Neural cell (in vitro differentiated cells): Measurements from ENCODE around the gene RASSF8. TPM values are rescaled to one million over a fixed set of nuclear protein-coding genes. Genes with fewer than 3 reads are reported as not detected.

Source experiments
- H2AFZ ChIP-seq: fragments of 200-600, 300-800 bp; sonication (generic), shearing (Covaris generic); 2 replicates; pipeline ENCODE4 v1.6.0; 2014; ENCODE audit warnings: low read depth, mild to moderate bottlenecking, antibody characterized with exemption, low read length, moderate library complexity
- H3F3A ChIP-seq: fragments of 200-600 bp; shearing (Covaris generic); 2 replicates; pipeline ENCODE4 v1.6.1; 2016; ENCODE audit warnings: mild to moderate bottlenecking, moderate library complexity, mixed read lengths, antibody characterized with exemption, low read length; ENCODE audit not compliant: insufficient read depth, poor library complexity, severe bottlenecking
- H3K27ac ChIP-seq: fragments of 200-600, 300-800 bp; sonication (generic), shearing (Covaris generic); 2 replicates; pipeline ENCODE4 v1.5.1; 2014; ENCODE audit warnings: mild to moderate bottlenecking, low read length, moderate library complexity
- H3K27me3 ChIP-seq: fragments of 300-800, 200-600 bp; sonication (generic), shearing (Covaris generic); 2 replicates; pipeline ENCODE4 v1.6.0; 2014; ENCODE audit warnings: mild to moderate bottlenecking, low read depth, low read length, moderate library complexity; ENCODE audit not compliant: insufficient read depth
- H3K36me3 ChIP-seq: fragments of 300-800, 200-600 bp; sonication (generic), shearing (Covaris generic); 2 replicates; pipeline ENCODE4 v1.5.1; 2014; ENCODE audit warnings: mild to moderate bottlenecking, antibody characterized with exemption, low read length, moderate library complexity; ENCODE audit not compliant: insufficient read depth
- H3K4me2 ChIP-seq: fragments of 300-800, 200-600 bp; sonication (generic), shearing (Covaris generic); 2 replicates; pipeline ENCODE4 v1.6.0; 2014; ENCODE audit warnings: mild to moderate bottlenecking, low read length
- H3K4me3 ChIP-seq: fragments of 300-800, 200-600 bp; sonication (generic), shearing (Covaris generic); 2 replicates; pipeline ENCODE4 v1.5.1; 2014; ENCODE audit warnings: mild to moderate bottlenecking, low read length, moderate library complexity
- H3K79me2 ChIP-seq: fragments of 200-600 bp; shearing (Covaris generic); replicated peaks from 2 replicates; pipeline ENCODE4 v1.6.0; 2014; ENCODE audit warnings: mild to moderate bottlenecking, low read length, moderate library complexity; ENCODE audit not compliant: insufficient read depth
- H3K9ac ChIP-seq: fragments of 300-800, 200-600 bp; sonication (generic), shearing (Covaris generic); 2 replicates; pipeline ENCODE4 v1.6.1; 2016; ENCODE audit warnings: mild to moderate bottlenecking, low read length, mixed read lengths
- H3K9me2 ChIP-seq: fragments of 200-600 bp; shearing (Covaris generic); 2 replicates; pipeline ENCODE4 v1.6.1; 2016; ENCODE audit warnings: mild to moderate bottlenecking, low read length, mixed read lengths; ENCODE audit not compliant: insufficient read depth
- H3K9me3 ChIP-seq: fragments of 200-600, 300-800 bp; sonication (generic), shearing (Covaris generic); 2 replicates; pipeline ENCODE4 v1.6.1; 2016; ENCODE audit warnings: mild to moderate bottlenecking, mixed run types, low read length, moderate library complexity, mixed read lengths
- H4K20me1 ChIP-seq: fragments of 200-600 bp; shearing (Covaris generic); 2 replicates; pipeline ENCODE4 v1.6.1; 2016; ENCODE audit warnings: mild to moderate bottlenecking, mixed run types; ENCODE audit not compliant: insufficient read depth
- CTCF ChIP-seq: fragments of 450-650 bp; IDR thresholded peaks from 2 replicates; pipeline ENCODE4 v1.5.1; 2014; ENCODE audit warnings: antibody characterized with exemption, mild to moderate bottlenecking, moderate library complexity; ENCODE audit not compliant: poor library complexity, severe bottlenecking
- EP300 ChIP-seq: fragments of 450-650 bp; conservative IDR thresholded peaks from 2 replicates; pipeline ENCODE4 v1.6.1; 2014; ENCODE audit warnings: antibody characterized with exemption, mild to moderate bottlenecking, moderate library complexity; ENCODE audit not compliant: poor library complexity, severe bottlenecking
- EZH2 ChIP-seq: fragments of 200-600, 300-800 bp; shearing (Covaris generic), sonication (generic); IDR thresholded peaks from 2 replicates; pipeline ENCODE4 v1.6.1; 2014; ENCODE audit warnings: antibody characterized with exemption, low read length, borderline replicate concordance, mild to moderate bottlenecking; ENCODE audit not compliant: insufficient read depth, poor library complexity, severe bottlenecking
- MXI1 ChIP-seq: fragments of 450-650 bp; conservative IDR thresholded peaks from 2 replicates; pipeline ENCODE4 v1.6.1; 2014; ENCODE audit warnings: antibody characterized with exemption, mild to moderate bottlenecking; ENCODE audit not compliant: poor library complexity, severe bottlenecking
- POLR2AphosphoS5 ChIP-seq: IDR thresholded peaks from 2 replicates; pipeline ENCODE4 v1.6.1; 2012
- RAD21 ChIP-seq: fragments of 450-650 bp; conservative IDR thresholded peaks from 2 replicates; pipeline ENCODE4 v1.6.1; 2014; ENCODE audit warnings: antibody characterized with exemption, mild to moderate bottlenecking, moderate library complexity
- REST ChIP-seq: IDR thresholded peaks from 2 replicates; pipeline ENCODE4 v1.6.1; 2012; ENCODE audit warnings: borderline replicate concordance
- SMC3 ChIP-seq: fragments of 450-650 bp; conservative IDR thresholded peaks from 2 replicates; pipeline ENCODE4 v1.6.1; 2014; ENCODE audit warnings: antibody characterized with exemption, mild to moderate bottlenecking, moderate library complexity; ENCODE audit not compliant: poor library complexity
- TAF1 ChIP-seq: IDR thresholded peaks from 2 replicates; pipeline ENCODE4 v1.6.1; 2012; ENCODE audit warnings: low read depth
- polyA plus RNA-seq: library from polyadenylated mRNA; depleted of rRNA; stranded (reverse); fragments of >200 nt; gene quantifications from 2 replicates; pipeline ENCODE4 v1.2.3, GENCODE V29; 2014

Gene RASSF8
- polyA plus RNA-seq, 1 donor from 2014 or later: 11.4 TPM

GRCh38 chr12:26077915-26078702 is 119.6 kb downstream of the RASSF8 start:
- Histone ChIP-seq H3K4me2 (no peak overlapping the region), H3K36me3 (no peaks in the 10 kb centered on the region), H3K79me2 (no peaks in the 10 kb centered on the region), H3K4me3 (no peak overlapping the region), H3K9me2 (no peaks in the 10 kb centered on the region), H3K27me3 (no peaks in the 10 kb centered on the region), H3F3A (no peaks in the 10 kb centered on the region), H4K20me1 (no peaks in the 10 kb centered on the region), H2AFZ (no peak overlapping the region), H3K27ac (no peak overlapping the region), H3K9me3 (no peaks in the 10 kb centered on the region), H3K9ac (no peak overlapping the region)
- TF ChIP-seq EZH2 (no peak), CTCF (no peak), SMC3 (no peak), TAF1 (no peak), MXI1 (no peak), POLR2AphosphoS5 (no peak), RAD21 (no peak), REST (no peak), EP300 (no peak)

- TF ChIP-seq MXI1 (no peak), REST (no peak), TAF1 (no peak), CTCF (no peak), EP300 (no peak), POLR2AphosphoS5 (no peak), RAD21 (no peak), EZH2 (no peak), SMC3 (no peak)
- Histone ChIP-seq H3K79me2 (no peaks in the 10 kb centered on the region), H4K20me1 (no peaks in the 10 kb centered on the region), H3K4me3 (no peak overlapping the region), H2AFZ (no peak overlapping the region), H3F3A (no peaks in the 10 kb centered on the region), H3K27me3 (no peaks in the 10 kb centered on the region), H3K9me2 (no peaks in the 10 kb centered on the region), H3K9me3 (no peaks in the 10 kb centered on the region), H3K9ac (no peak overlapping the region), H3K36me3 (no peaks in the 10 kb centered on the region), H3K27ac (no peak overlapping the region), H3K4me2 (no peak overlapping the region)
These were observed 122.4 kb downstream of the RASSF8 start for GRCh38 chr12:26080911-26081310.
